Mesendoderm (in vitro differentiated cells): Measurements from ENCODE around the gene ECHS1.
"Not testable (repeated sequence)": the region's sequence is repeated elsewhere in the genome, so short reads cannot be mapped to it uniquely, and the experiment has no call there.

Experiments
- DNase-seq: peaks from one replicate; pipeline ENCODE4 v3.0.0; 2013
- H2AK5ac ChIP-seq: 2 replicates; pipeline ENCODE4 v1.6.1; 2013; ENCODE audit warnings: low read length, inconsistent platforms
- H2BK120ac ChIP-seq: 2 replicates; pipeline ENCODE4 v1.6.1; 2013; ENCODE audit warnings: low read depth, mild to moderate bottlenecking, low read length, moderate library complexity, mixed read lengths
- H2BK15ac ChIP-seq: replicated peaks from 2 replicates; pipeline ENCODE4 v1.6.1; 2013; ENCODE audit warnings: low read depth, mild to moderate bottlenecking, moderate library complexity
- H2BK5ac ChIP-seq: 2 replicates; pipeline ENCODE4 v1.6.1; 2013; ENCODE audit warnings: low read length, inconsistent platforms
- H3K18ac ChIP-seq: 2 replicates; pipeline ENCODE4 v1.6.1; 2013; ENCODE audit warnings: mild to moderate bottlenecking, low read length, mixed read lengths
- H3K23ac ChIP-seq: one replicate; pipeline ENCODE4 v1.6.1; 2013; ENCODE audit warnings: low read length
- H3K27ac ChIP-seq: 2 replicates; pipeline ENCODE4 v1.5.1; 2013; ENCODE audit warnings: low read depth, mild to moderate bottlenecking, inconsistent platforms, low read length, moderate library complexity
- H3K27me3 ChIP-seq: 2 replicates; pipeline ENCODE4 v1.6.1; 2013; ENCODE audit warnings: low read length, control low read depth, mild to moderate bottlenecking, inconsistent platforms; ENCODE audit not compliant: insufficient read depth, poor library complexity
- H3K36me3 ChIP-seq: 2 replicates; pipeline ENCODE4 v1.6.1; 2013; ENCODE audit warnings: low read length, inconsistent platforms; ENCODE audit not compliant: control insufficient read depth, insufficient read depth
- H3K4ac ChIP-seq: one replicate; pipeline ENCODE4 v1.6.1; 2013; ENCODE audit warnings: low read depth, mild to moderate bottlenecking, low read length, moderate library complexity
- H3K4me1 ChIP-seq: 2 replicates; pipeline ENCODE4 v1.6.1; 2013; ENCODE audit warnings: low read depth, low read length, inconsistent platforms; ENCODE audit not compliant: control insufficient read depth
- H3K4me2 ChIP-seq: 2 replicates; pipeline ENCODE4 v1.6.1; 2013; ENCODE audit warnings: low read length
- H3K4me3 ChIP-seq: 2 replicates; pipeline ENCODE4 v1.5.1; 2013; ENCODE audit warnings: mild to moderate bottlenecking, low read length
- H3K56ac ChIP-seq: one replicate; pipeline ENCODE4 v1.6.1; 2013; ENCODE audit warnings: low read length
- H3K79me1 ChIP-seq: 2 replicates; pipeline ENCODE4 v1.6.1; 2013; ENCODE audit warnings: low read length, inconsistent platforms
- H3K79me2 ChIP-seq: 2 replicates; pipeline ENCODE4 v1.6.1; 2013; ENCODE audit warnings: mild to moderate bottlenecking, low read length; ENCODE audit not compliant: control insufficient read depth, insufficient read depth
- H3K9ac ChIP-seq: 2 replicates; pipeline ENCODE4 v1.6.1; 2013; ENCODE audit warnings: low read length, inconsistent platforms
- H4K5ac ChIP-seq: one replicate; pipeline ENCODE4 v1.6.1; 2013; ENCODE audit warnings: low read length
- H4K8ac ChIP-seq: one replicate; pipeline ENCODE4 v1.6.1; 2013; ENCODE audit warnings: low read depth, mild to moderate bottlenecking, control low read depth, low read length, moderate library complexity
- WGBS: extraction: QIAGEN DNeasy Blood & Tissue Kit; methylation state at CpG from one replicate; pipeline ENCODE4 v1.1.7; 2013; ENCODE audit warnings: low lambda C conversion rate, missing lambda C conversion rate; ENCODE audit not compliant: insufficient coverage; ENCODE audit errors: extremely low coverage; 5-methylcytosine and 5-hydroxymethylcytosine counted together

The ECHS1 gene

GRCh38 chr10:133391249-133391635, 18.1 kb upstream of the ECHS1 start:
- no peak overlapping the region for H3K56ac ChIP-seq
- H3K27ac ChIP-seq: peak overlapping the region; percentile 1
- no peak for DNase-seq
- peaks cover 10% of the 10 kb centered on the region for H3K79me1 ChIP-seq
- H4K8ac ChIP-seq: no peak overlapping the region
- no peak overlapping the region for H3K4ac ChIP-seq
- no peak overlapping the region for H3K18ac ChIP-seq
- no peak overlapping the region for H2BK120ac ChIP-seq
- no peaks in the 10 kb centered on the region for H3K27me3 ChIP-seq
- no peak overlapping the region for H2BK15ac ChIP-seq
- H3K36me3 ChIP-seq: peaks cover under 1% of the 10 kb centered on the region
- no peak overlapping the region for H3K23ac ChIP-seq
- no peak overlapping the region for H3K9ac ChIP-seq
- H4K5ac ChIP-seq: no peak overlapping the region
- H2AK5ac ChIP-seq: no peak overlapping the region
- no CpG with 5 or more reads among the region's 12 CpGs for WGBS
- H3K4me2 ChIP-seq: no peak overlapping the region
- H3K4me3 ChIP-seq: no peak overlapping the region
- H2BK5ac ChIP-seq: no peak overlapping the region
- no peaks in the 10 kb centered on the region for H3K4me1 ChIP-seq
- peaks cover 12% of the 10 kb centered on the region for H3K79me2 ChIP-seq

GRCh38 chr10:133390597-133391248, 17.6 kb upstream of the ECHS1 start:
- H4K8ac ChIP-seq: no peak overlapping the region
- peaks cover 10% of the 10 kb centered on the region for H3K79me2 ChIP-seq
- H3K56ac ChIP-seq: no peak overlapping the region
- H2BK5ac ChIP-seq: no peak overlapping the region
- no peak overlapping the region for H2BK15ac ChIP-seq
- H3K18ac ChIP-seq: no peak overlapping the region
- no peak overlapping the region for H3K23ac ChIP-seq
- no peak overlapping the region for H3K9ac ChIP-seq
- no peak overlapping the region for H4K5ac ChIP-seq
- H3K4me3 ChIP-seq: no peak overlapping the region
- H3K4me1 ChIP-seq: no peaks in the 10 kb centered on the region
- no peaks in the 10 kb centered on the region for H3K27me3 ChIP-seq
- WGBS: no CpG with 5 or more reads among the region's 19 CpGs
- no peak overlapping the region for H2BK120ac ChIP-seq
- peaks cover 7% of the 10 kb centered on the region for H3K79me1 ChIP-seq
- no peak for DNase-seq
- no peak overlapping the region for H3K4me2 ChIP-seq
- H3K36me3 ChIP-seq: no peaks in the 10 kb centered on the region
- H3K4ac ChIP-seq: no peak overlapping the region
- peak overlapping the region; percentile 1 for H3K27ac ChIP-seq
- no peak overlapping the region for H2AK5ac ChIP-seq

- Histone ChIP-seq H3K4me1 (no peaks in the 10 kb centered on the region), H3K4me3 (no peak overlapping the region), H3K79me2 (no peaks in the 10 kb centered on the region), H3K23ac (no peak overlapping the region), H3K4ac (no peak overlapping the region), H4K5ac (no peak overlapping the region), H2BK120ac (no peak overlapping the region), H3K79me1 (no peaks in the 10 kb centered on the region), H2BK15ac (no peak overlapping the region), H3K36me3 (no peaks in the 10 kb centered on the region), H3K56ac (no peak overlapping the region), H3K4me2 (no peak overlapping the region), H2BK5ac (no peak overlapping the region), H2AK5ac (no peak overlapping the region), H3K27ac (no peak overlapping the region), H3K9ac (no peak overlapping the region), H3K18ac (no peak overlapping the region), H3K27me3 (no peaks in the 10 kb centered on the region), H4K8ac (no peak overlapping the region)
- WGBS: no CpG with 5 or more reads among the region's 39 CpGs
- no peak for DNase-seq
Observed at GRCh38 chr10:133388973-133389818, 16.0 kb upstream of the ECHS1 start.

- H2BK5ac ChIP-seq: no peak overlapping the region
- no peak overlapping the region for H2BK120ac ChIP-seq
- no peak for DNase-seq
- no CpG with 5 or more reads among the region's 17 CpGs for WGBS
- no peak overlapping the region for H3K23ac ChIP-seq
- H3K79me1 ChIP-seq: no peaks in the 10 kb centered on the region
- no peak overlapping the region for H4K5ac ChIP-seq
- H3K27me3 ChIP-seq: no peaks in the 10 kb centered on the region
- H4K8ac ChIP-seq: no peak overlapping the region
- no peak overlapping the region for H3K4ac ChIP-seq
- H3K9ac ChIP-seq: no peak overlapping the region
- H2BK15ac ChIP-seq: no peak overlapping the region
- no peaks in the 10 kb centered on the region for H3K36me3 ChIP-seq
- no peaks in the 10 kb centered on the region for H3K79me2 ChIP-seq
- H3K18ac ChIP-seq: no peak overlapping the region
- no peak overlapping the region for H2AK5ac ChIP-seq
- H3K4me1 ChIP-seq: no peaks in the 10 kb centered on the region
- H3K4me3 ChIP-seq: no peak overlapping the region
- no peak overlapping the region for H3K27ac ChIP-seq
- H3K56ac ChIP-seq: no peak overlapping the region
- H3K4me2 ChIP-seq: no peak overlapping the region
Observed at GRCh38 chr10:133388236-133388972, 15.2 kb upstream of the ECHS1 start.

- H2BK5ac ChIP-seq, H3K4me1 ChIP-seq, H3K27ac ChIP-seq, H2AK5ac ChIP-seq, H3K79me2 ChIP-seq, H3K4me2 ChIP-seq, H3K4ac ChIP-seq, DNase-seq, H2BK15ac ChIP-seq, H4K5ac ChIP-seq, H3K18ac ChIP-seq, H3K79me1 ChIP-seq, H3K36me3 ChIP-seq, H2BK120ac ChIP-seq, H3K9ac ChIP-seq, H3K23ac ChIP-seq, H3K56ac ChIP-seq, H3K4me3 ChIP-seq, H4K8ac ChIP-seq, H3K27me3 ChIP-seq: not testable (repeated sequence)
- WGBS: no CpG with 5 or more reads among the region's 4 CpGs
Observed at GRCh38 chr10:133386951-133387350, 13.8 kb upstream of the ECHS1 start.
